ENCODE measurements around the gene DDB1.

The DDB1 gene

DNA sequence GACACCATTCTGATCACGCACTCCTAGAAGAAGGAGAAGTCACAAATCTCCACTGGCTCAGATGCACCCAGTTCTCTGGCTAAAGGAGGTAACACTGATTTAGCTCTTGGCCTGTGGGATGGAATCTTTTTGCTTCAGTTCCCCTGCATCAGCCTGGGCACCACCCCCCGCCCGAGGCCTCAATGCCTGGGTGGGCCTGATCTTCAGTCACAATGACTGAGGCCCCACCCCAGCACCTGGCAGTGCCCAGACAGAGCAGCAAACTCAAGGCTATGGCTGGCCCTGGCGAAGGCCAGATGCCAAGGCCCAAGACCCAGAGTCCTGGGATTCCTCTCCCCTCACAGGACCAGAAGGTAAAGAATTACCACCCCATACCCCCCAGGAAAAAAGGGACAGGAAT lies 23.8 kb upstream of the DDB1 start:
- DNase-seq (ENCODE audit: low spot score) = no peak

DNA sequence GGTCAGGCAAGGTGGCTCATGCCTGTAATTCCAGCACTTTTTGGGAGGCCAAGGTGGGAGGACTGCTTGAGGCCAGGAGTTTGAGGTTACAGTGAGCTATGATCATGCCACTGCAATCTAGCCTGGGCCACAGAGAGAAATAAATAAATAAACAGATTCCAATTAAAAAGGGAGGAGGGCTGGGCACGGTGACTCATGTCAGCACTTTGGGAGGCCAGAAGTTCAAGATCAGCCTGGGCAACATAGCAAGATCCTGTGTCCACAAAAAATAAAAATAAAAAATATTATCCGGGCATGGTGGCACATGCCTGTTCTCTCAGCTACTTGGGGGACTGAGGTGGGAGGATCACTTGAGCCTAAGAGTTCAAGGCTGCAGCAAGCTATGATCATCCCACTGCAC lies 21.3 kb upstream of the DDB1 start:
- no peak for DNase-seq (ENCODE audit: low spot score)

DNA sequence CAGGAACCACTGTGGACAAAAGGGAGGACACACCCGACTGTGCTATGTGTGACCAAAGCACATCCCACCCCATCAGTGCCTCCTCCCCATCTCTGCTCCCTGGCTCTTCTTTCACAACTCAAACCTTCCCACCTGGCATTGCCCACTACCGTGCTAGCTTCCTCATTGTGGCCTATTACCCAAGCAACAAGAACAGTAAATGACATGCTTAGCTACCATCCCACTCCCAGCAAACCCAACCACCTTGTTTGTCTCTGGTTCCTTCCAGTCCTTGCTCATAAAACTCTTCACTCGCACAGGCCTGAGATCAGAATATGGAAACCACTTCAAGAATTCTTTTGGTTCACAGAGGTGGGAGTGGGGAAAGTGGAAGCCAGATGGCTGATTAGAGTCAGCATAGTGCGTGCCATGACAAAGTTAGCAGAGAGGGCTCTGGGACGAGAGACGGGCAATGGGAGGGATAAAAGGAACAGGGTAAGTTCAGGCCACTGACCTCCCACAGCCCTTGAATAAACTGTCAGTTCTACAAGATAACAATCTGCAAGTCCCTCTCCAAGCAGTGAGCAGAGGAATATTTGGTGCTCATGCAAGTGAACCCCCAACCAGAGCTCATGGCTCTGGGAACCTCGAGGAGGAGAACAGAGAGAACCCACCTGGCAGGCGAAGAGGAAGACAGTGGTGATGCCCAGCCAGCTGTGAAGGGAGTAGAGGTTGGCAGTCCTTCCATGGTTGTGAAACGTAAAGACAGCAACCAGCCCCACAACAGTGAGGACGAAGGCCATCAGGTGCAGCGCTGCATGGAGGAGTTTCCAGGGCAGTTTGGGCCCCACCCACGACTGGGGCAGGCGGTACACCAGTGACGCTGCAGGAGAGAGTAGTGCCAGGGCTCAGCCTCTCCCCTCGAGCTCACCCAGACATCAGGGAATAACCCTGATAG lies 20.5 kb upstream of the DDB1 start:
- DNase-seq (ENCODE audit: low spot score) = no peak

DNA sequence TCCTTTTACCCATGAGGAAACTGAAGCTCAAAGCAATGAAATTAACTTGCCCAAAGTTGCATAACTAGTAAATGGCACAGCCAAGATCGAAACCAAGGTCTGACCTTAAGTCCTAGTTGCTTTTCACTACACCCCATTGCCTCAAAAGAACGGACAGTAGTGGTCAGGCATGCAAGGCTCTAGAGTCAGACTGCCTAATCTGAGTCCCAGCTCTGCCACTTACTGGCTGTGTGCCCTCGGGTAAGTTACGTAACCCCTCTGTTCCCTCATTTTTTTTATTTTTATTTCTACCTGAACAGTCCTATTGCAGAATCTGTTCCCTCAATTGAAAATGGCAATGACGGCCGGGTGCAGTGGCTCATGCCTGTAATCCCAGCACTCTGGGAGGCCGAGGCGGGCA lies 19.1 kb upstream of the DDB1 start:
- no peak for DNase-seq (ENCODE audit: low spot score)

DNA sequence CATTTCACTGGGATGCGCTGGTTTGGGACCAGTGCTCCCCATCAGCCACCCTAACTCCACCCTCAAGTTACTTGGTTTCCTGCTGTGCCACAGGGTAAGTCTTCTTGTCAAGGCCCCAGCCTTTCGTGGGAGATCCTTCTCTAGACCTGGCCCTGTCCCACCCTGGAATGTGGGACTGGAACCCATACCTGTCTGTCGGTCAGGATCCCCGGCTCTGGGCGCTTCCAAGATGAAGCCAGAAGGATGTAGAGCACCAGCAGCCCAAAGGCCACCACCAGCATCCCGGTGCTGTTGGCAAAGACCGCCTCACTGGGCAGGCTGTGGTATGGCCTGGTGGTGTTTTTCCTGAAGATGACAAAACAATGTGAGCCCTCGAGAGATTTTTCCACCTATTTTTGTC lies 17.9 kb upstream of the DDB1 start:
- no peak for DNase-seq (ENCODE audit: low spot score)

DNA sequence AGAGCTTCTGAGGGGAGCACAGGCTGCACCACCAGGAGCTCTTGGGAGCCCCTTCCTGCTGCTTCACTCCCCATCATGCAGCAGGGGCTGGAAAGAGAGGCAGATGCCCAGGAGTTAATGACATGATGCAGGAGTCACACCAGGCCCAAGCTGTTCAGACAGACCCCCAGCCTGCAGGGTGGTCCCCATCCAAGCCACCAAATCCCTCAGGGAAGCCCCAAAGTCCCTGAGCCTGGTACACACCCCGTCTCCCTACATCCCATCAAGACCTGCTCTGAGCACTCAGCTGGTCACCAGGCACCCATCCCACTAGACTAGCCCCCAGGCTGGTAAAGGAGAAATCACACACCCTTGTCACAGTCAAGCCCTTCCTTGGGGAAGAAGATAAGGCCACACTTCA lies 17.4 kb upstream of the DDB1 start:
- no peak for DNase-seq (ENCODE audit: low spot score)

DNA sequence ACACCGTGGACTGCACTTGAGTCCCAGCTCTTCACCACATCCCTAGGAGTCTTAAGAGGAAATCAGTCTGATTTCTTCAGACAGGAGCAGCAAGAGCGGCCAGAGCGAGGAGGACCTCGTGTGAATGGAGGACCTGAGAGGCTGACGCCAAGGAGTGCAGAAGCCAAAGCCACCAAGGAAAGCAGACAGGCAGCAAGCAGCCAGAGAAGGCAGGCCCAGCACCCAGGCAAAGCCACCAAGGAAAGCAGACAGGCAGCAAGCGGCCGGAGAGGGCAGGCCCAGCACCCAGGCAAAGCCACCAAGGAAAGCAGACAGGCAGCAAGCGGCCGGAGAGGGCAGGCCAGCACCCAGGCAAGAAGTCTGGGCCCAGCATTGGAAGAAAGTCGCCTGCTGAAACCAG lies 17.0 kb upstream of the DDB1 start:
- no peak for DNase-seq (ENCODE audit: low spot score)

DNA sequence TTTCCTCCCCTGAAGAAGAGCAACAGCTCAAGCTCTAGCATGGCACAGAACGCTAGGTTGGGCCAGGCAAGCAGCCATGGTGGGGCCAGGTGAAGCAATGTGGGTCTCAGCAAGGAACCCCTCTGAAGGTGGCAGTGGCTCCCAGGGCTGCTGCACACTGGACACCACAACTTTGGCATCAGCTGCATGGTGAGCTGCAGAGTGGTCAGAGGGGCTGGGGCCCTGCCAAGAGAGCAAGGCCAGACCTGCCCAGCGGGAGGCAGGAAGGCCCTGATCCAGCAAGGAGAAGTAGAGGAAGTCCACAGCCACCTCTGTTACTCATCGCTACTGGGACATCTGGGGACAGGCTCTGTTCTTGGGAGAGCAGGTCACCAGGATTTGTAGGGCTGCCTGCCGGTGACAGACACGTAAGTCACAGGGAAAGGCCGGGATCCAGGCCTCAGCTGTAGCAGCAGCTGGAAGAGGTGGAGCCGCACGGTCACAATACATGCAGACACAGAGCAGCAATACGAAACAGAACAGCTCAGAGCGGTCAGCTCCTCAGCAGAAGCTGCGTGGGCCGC lies 16.4 kb upstream of the DDB1 start:
- no peak for DNase-seq (ENCODE audit: low spot score)

DNA sequence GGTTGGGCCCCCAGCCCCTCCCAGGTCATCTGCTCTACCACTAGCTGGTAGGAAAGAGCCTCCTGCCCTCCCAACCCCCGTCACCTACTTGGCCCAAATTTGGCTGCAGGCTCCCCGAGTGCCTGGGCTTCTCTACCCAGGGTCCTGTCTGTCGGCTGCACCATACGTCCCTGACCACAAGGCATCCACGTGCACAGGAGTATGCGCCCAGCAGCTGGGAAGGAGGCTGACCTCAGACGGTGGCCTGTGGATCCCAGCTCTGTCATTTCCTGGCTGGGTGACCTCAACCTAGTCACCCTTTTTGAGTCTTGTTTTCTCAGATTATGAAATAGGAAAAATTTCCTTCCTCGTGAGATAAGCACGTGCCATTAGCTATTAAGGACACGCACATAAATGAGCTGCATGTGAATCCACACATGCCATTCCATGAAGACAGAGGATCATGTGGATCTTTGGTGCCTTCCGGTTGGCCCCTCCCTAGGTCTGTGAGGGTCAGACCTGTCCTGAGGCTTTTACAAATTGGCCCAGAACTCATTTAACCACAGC lies 15.1 kb upstream of the DDB1 start:
- DNase-seq (ENCODE audit: low spot score) = no peak

DNA sequence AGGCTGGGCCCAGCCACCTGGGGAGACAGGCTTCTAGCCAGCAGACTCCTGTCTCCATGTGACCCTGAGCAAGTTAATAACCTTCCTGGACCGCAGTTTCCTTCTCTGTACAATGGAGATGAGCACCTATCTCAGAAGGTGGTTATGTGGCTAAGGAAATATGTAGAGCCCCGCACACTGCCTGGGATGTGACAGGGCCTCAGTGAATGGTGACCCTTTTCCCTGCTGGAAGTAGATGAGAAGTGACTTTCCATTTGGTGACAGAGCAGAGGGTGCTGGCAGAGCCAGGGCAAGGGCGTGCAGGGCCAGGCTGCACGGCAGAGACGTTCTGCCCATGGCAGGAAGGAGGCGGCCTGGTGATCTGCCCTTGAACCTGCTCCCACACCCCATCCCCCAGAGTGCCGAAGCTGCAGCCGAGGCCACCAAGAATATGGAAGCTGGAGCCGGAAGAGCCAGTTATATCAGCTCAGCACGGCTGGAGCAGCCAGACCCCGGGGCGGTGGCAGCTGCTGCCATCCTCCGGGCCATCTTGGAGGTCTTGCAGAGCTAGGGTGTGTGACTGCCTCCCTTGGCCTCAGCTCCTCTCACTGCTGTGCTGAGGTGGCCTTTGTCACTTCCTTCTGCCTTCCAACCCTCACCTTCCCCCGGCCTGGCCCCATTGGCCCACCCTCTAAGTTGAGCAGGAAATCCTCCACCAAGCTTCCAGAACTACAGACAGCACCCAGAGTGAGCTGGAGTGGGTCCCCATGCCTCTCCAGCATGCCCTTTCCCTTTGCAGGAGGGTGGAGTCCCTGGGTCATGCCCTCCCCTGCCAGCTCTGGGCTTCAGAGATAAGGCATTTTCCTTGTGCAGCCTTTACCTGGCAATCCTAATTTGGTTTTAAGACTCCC lies 13.3 kb upstream of the DDB1 start:
- no peak for DNase-seq (ENCODE audit: low spot score)

DNA sequence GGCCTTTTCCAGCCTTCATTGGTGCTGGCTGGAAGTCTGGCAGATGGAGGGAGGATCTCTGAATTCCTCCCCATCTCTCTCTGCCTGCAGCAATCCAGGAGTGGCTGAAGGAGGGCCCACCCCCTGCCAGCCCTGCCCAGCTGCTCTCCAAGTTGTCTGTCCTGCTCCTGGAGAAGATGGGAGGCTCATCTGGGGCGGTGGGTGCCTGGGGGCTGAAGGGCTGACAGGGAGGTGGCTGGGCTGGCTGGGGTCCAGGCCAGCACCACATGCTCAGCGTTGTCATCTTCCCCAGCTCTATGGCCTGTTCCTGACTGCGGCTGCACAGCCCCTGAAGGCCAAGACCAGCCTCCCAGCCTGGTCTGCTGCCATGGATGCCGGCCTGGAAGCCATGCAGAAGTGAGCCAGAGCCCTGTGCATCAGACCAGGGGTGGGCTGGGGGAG lies 12.3 kb upstream of the DDB1 start:
- DNase-seq (ENCODE audit: low spot score) = no peak

DNA sequence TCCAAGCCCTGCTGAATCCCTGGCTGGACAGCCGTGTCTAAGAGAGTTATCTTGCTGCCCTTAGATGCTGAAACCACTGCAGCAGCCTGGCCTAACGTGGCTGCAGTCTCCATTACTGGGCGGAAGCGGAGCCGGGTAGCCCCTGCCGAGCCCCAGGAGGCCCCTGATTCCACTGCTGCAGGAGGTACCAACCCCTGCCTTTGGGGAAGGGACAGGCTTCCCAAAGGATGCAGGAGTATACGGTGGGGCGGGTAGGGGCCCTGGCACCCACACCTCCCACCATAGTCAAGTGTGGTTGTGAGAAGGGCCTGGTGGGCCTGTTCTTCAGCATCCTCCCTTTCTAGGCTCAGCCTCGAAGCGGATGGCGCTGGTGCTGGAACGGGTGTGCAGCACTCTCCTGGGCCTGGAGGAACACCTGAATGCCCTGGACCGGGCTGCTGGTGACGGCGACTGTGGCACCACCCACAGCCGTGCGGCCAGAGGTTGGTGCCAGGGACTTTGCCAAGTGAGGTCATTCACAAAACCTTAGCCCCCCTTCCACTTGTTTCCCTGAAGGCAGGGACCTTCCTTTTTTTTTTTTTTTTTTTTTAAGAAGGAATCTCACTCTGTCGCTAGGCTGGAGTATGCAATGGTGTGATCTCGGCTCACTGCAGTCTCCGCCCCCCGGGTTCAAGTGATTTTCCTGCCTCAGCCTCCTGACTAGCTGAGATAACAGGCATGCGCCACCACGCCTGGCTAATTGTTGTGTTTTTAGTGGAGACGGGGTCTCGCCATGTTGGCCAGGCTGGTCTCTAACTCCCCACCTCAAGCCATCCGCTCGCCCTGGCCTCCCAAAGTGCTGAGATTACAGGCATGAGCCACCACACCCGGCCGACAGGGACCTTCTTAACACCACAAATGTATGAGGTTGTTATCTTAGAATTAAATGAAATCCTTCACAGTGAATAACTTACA lies 11.2 kb upstream of the DDB1 start:
- no peak for DNase-seq (ENCODE audit: low spot score)

DNA sequence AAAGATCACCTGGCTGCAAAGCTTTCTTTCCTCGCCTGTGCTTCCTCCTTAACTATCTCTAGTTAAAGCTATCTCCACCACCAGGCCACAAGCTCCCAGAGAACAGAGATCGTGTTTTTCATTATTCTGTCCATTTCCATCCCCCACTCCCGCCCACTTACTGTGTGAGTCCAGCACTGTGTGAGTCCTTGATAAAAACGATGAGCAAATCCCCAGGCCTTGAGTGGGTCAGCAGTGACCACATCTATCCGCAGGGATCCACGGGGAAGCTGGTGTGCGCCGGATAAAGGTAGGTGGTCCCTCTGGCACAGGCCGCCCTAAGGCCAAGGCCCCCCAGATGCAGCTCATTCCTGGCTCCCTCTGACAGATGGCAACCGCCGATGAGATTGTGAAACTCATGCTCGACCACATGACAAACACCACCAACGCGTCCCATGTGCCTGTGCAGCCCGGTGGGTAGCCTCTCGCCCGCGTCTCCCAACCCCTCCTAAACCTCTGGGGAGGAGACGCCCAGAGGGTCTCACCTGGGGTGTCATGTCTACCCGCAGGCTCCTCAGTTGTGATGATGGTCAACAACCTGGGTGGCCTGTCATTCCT lies 9.4 kb upstream of the DDB1 start:
- no peak for DNase-seq (ENCODE audit: low spot score)

DNA sequence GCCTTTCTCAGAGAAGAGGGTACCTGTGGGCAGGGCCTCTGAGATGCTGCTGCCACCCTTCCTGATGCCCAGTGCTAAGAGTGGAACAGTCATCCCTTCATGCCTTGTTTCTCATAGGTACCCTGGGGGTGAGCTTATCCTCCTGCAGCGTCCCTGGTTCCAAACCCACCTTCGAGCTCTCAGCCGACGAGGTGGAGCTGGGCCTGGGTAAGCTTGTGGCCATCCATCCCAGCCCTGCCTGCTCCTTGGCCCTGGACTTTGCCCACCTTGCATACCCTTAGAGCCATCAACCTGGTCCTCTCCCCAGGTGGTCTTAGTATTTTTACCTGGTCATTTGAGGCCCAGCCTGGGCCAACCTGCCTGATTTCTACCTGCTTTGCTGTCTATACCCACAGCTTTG lies 8.8 kb upstream of the DDB1 start:
- no peak for DNase-seq (ENCODE audit: low spot score)

DNA sequence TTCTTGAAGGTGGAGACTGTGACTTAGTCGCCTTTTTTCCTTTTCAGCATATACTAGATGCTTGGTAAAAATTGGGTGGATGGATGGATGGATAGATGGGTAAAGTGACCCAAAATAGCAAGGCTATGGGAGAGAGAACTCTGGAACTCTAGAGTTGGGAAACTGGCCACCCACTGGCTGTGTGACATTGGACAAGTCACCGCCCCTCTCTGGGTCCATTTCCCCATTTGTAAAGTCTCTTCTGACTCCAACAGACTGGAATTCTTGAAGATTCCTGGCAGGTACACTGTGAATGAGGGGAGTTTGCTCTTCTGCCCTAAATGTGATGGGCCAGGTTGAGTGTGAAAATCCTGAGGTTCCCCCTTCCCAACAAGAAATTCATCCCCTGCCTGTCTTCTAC lies 8.1 kb upstream of the DDB1 start:
- no peak for DNase-seq (ENCODE audit: low spot score)

DNA sequence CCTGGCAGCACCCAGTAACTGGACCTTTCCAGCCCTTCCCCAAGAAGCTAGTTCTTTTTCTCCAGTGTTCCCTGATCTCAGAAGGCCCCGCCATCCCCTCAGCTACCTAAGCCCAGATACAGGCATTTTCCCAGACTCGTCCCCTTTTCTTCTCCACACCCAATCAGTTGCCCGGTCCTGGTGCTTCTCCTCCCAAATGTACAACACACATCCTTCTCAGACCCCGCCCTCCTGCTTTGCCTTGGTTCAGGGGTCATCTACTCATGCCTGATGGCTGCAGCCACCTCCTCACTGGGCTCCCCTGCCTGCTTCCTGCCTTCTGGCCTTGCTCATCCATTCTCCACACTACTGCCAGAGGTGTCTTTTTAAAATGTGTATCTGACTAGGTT lies 6.6 kb upstream of the DDB1 start:
- DNase-seq (ENCODE audit: low spot score) = no peak

DNA sequence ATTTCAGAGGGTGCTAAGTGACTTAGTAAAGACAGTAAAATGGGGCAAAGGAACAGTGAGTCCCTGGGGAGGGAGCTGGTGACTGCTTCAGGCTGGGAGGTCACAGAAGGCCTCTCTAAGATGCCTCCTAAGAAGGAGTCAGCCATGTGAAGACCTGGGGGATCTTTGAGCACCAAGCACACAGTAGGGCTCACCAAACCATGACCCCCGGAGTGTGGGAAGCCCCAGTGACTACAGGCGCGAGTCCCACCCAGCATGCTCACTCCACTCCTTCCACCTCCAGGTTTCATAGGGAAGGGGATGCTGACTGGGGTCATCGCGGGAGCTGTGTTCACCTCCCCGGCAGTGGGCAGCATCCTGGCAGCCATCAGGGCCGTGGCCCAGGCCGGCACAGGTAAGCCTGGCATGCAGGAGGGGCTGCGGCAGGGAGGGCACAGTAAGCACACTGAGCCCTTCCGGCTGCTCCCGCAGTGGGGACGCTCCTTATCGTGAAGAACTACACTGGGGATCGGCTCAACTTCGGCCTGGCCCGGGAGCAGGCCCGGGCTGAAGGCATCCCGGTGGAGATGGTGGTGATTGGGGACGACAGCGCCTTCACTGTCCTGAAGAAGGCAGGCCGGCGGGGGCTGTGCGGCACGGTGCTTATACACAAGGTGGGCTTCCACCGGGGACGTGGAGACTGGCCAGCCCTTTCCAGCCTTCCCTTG lies 6.0 kb upstream of the DDB1 start:
- no peak for DNase-seq (ENCODE audit: low spot score)

DNA sequence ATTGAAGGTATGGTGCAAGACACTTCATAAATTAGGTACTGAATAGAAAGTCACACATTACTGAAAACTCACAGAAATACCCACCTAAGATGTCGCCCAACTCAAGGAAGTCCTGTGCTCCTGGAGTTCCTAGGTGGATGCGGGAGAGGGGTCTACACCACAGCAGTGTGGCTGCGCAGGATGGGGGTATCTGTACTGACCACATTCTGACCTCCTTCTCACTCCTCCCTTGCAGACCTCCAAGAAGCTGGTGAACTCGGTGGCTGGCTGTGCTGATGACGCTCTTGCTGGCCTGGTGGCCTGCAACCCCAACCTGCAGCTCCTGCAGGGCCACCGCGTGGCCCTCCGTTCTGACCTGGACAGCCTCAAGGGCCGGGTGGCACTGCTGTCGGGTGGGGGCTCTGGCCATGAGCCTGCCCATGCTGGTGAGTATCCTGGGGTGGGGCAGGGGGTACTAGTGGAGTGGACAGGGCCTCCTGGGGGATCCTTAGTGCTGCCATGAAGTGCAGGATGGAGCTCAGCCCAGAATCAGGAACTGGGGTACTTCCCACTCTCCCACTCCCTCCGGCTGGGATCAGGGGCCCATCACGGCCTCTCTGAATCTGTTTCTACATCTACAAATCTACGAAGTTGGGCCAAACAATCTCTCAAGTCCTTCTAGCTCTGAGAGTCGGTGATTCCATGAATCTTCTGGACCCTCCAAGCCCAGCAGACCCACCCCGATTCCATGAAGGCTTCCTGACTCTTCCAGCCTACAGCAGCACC lies 5.0 kb upstream of the DDB1 start:
- no peak for DNase-seq (ENCODE audit: low spot score)

DNA sequence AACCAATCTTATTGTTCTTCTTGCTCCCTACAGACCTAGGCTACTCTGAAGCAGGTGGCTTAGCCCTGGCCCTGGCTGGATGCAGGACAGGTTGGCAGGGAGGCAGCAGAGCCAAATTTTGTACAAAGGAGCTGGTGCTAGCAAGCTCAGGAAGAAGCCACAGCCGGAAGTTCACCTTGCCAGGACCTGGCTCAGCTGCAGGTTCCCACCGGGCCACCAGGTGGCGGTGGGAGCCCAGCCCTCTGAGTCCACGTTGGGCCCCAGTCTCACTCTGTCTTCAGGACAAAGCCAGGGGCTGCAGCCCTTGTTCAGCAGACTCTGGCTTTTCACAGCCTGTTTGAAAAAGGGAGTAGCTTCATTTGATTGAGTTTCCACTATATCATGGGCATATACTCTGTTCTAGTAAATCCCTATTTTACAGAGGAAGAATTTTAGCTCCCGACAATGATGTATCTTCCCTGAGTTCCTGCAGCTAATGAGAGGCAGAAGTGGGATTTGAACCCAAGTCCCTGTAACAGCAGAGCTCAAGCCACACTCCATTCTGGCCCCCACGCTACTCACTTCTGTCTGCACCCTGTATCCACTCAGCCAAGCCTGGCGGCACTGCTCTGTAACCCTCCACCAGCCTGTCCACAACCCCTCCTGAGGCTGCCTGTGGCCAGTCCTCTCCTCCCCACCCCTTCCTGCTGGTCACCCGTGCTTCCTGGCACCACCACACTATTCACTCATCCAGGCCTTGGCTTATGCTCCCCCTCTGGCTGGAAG lies 3.4 kb upstream of the DDB1 start:
- peak; percentile 72 for DNase-seq (ENCODE audit: low spot score)
